IPS-20b (cell line): ENCODE measurements around the gene AKNA.
"Not testable (repeated sequence)": the region's sequence is repeated elsewhere in the genome, so short reads cannot be mapped to it uniquely, and the experiment has no call there.

Experiments used
- H3K27ac ChIP-seq: one replicate; pipeline ENCODE4 v1.5.1; 2013; ENCODE audit warnings: low read length
- H3K27me3 ChIP-seq: 2 replicates; pipeline ENCODE4 v1.6.1; 2013; ENCODE audit warnings: mild to moderate bottlenecking, low read length, inconsistent platforms; ENCODE audit not compliant: insufficient read depth
- H3K36me3 ChIP-seq: 2 replicates; pipeline ENCODE4 v1.6.1; 2013; ENCODE audit warnings: low read depth, mild to moderate bottlenecking, inconsistent platforms, low read length, moderate library complexity; ENCODE audit not compliant: insufficient read depth
- H3K4me1 ChIP-seq: 2 replicates; pipeline ENCODE4 v1.6.1; 2013; ENCODE audit warnings: mild to moderate bottlenecking, control low read depth, inconsistent platforms, low read length, moderate library complexity; ENCODE audit not compliant: insufficient read depth
- H3K4me3 ChIP-seq: 2 replicates; pipeline ENCODE4 v1.5.1; 2013; ENCODE audit warnings: mild to moderate bottlenecking, low read length, inconsistent platforms
- H3K9ac ChIP-seq: 2 replicates; pipeline ENCODE4 v1.6.1; 2013; ENCODE audit warnings: low read depth, mild to moderate bottlenecking, inconsistent platforms, low read length, moderate library complexity
- H3K9me3 ChIP-seq: 2 replicates; pipeline ENCODE4 v1.6.1; 2013; ENCODE audit warnings: mild to moderate bottlenecking, low read depth, low read length, inconsistent platforms; ENCODE audit not compliant: insufficient read depth

Gene AKNA

DNA sequence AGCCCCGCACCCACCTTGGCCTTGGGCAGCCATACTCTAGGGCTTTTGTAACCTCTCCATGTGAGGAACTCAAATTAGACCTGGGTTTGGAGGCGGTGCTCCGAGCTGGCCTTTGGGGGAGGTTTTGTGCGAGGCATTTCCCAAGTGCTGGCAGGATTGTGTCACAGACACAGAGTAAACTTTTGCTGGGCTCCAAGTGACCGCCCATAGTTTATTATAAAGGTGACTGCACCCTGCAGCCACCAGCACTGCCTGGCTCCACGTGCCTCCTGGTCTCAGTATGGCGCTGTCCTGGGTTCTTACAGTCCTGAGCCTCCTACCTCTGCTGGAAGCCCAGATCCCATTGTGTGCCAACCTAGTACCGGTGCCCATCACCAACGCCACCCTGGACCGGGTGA is 58.2 kb downstream of the AKNA start, which contains the start of gene ORM2:
Gene ORM2, plus strand, starts transcription at position 245 of the 398 bp plus-strand sequence. Its CDS starts 36 bp downstream, at position 281.
- H3K9me3 ChIP-seq, H3K9ac ChIP-seq, H3K4me1 ChIP-seq, H3K4me3 ChIP-seq, H3K36me3 ChIP-seq, H3K27ac ChIP-seq, H3K27me3 ChIP-seq: not testable (repeated sequence)

DNA sequence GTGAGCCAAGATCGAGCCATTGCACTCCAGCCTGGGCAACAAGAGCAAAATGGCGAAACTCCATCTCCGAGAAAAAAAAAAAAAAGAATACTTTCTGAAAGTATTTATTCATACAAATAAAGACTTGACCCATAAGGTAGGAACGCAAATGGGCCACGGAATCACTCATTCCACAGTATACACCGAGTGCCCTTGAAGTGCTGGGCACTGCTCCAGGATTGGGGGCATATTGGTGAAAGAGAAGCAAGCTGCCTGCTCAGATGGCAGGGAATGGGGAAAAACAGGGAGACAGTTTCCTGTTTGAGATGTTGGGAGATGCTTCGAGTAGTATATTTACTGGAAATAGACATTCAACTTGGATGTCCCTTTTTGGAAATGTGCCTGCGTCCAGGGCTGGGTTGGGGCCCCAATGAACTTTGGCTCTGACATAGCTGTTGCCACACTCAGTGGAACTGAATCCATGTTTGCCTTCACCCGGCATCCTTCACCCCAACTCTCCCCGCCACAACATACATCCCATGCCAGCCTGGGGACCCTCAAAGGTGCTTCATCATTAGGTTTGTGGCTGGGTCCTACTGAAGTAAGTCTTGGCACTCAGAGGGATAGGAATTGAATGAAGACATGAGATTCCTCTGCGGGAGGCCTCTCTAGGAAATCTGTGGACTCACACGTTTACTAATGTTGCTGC is 58.7 kb downstream of the AKNA start:
- H3K27me3 ChIP-seq, H3K27ac ChIP-seq, H3K4me1 ChIP-seq, H3K9me3 ChIP-seq, H3K36me3 ChIP-seq, H3K9ac ChIP-seq, H3K4me3 ChIP-seq: not testable (repeated sequence)

DNA sequence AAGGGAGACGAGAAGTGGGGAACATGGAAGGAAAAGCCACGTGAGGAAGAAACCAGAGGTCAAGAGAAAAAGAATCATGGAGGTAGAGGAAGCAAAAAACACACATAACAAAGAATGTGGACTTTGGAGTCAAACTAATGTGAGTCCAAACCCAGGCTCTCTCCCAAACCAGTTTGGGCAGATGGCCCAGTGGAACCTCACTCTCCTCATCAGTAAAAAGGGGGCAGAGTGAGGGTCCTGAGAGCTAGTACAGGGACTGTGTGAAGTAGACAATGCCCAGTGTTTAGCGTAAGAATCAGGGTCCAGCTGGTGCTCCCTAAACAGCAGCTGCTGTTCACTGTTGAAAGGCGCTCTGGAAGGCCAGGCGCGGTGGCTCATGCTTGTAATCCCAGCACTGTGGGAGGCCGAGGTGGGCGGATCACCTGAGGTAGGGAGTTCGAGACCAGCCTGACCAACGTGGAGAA is 59.4 kb downstream of the AKNA start:
- not testable (repeated sequence) for H3K9me3 ChIP-seq, H3K4me1 ChIP-seq, H3K36me3 ChIP-seq, H3K9ac ChIP-seq, H3K27ac ChIP-seq, H3K27me3 ChIP-seq, H3K4me3 ChIP-seq

DNA sequence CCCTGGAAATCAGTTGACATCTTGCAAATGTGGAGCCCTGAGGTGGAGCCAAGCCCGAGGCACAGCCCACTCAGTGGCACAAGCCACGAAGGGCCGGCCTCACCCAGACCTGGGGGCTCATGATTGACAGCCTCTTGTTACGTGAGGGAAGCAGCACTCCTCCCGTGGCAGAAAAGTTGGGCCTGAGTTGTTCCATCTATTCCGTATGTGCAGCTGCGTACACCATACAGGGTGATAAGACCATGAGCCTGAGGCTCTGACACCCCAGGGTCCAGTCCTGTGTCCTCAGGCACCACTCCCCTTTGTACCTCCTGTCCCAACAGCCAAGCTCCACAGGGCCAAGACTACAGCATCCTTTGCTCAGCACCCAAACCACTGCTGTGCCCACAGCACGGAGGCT is 60.0 kb downstream of the AKNA start:
- Histone ChIP-seq H3K4me3 (no peak overlapping the region), H3K36me3 (no peaks in the 10 kb centered on the region), H3K9ac (no peak overlapping the region), H3K9me3 (no peaks in the 10 kb centered on the region), H3K27me3 (no peaks in the 10 kb centered on the region), H3K4me1 (no peaks in the 10 kb centered on the region), H3K27ac (no peak overlapping the region)

DNA sequence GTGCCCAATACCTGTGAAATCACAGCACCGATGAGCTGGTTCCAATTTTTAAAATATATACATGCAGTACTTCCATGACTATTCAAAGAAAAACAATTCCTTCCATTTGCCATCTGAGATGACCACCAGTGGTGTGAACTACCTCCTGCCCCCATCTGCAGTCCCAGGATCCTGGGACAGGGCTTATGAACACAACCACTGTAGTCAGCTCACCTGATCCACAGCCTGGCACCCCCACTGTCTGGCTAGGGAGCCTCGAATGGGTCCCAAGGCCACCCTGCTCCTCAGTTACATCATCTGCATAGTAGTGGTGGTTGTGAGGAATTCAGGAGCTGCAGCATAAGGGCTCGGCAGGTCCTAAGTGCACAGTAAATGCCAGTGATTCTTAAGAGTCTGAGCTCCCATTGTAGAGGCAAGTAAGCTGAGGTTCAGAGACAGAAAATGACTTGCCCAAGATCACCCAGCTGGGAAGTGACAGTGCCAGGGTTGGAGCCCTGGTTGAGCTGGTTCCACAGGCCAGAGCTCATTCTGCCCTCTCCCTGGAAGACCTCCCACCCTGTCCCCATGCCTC is 62.0 kb downstream of the AKNA start:
- not testable (repeated sequence) for H3K27ac ChIP-seq, H3K4me1 ChIP-seq, H3K4me3 ChIP-seq, H3K9me3 ChIP-seq, H3K27me3 ChIP-seq, H3K36me3 ChIP-seq, H3K9ac ChIP-seq

DNA sequence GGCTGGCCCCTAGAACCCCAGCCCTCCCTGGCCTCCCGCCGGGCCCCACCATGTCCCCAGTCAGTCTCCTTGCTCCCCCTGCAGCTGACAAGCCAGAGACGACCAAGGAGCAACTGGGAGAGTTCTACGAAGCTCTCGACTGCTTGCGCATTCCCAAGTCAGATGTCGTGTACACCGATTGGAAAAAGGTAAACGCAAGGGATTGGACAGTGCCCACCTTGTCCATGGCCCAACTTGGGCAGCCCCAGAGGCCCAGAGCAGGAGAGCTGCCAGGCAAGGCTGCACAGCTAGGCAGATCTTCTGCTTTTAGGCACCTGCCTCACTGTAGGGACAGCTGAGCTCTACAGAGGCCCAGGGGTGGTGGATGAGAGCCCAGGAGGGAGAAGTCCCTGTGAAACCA is 62.8 kb downstream of the AKNA start:
- not testable (repeated sequence) for H3K9ac ChIP-seq, H3K27ac ChIP-seq, H3K36me3 ChIP-seq, H3K9me3 ChIP-seq, H3K27me3 ChIP-seq, H3K4me3 ChIP-seq, H3K4me1 ChIP-seq

DNA sequence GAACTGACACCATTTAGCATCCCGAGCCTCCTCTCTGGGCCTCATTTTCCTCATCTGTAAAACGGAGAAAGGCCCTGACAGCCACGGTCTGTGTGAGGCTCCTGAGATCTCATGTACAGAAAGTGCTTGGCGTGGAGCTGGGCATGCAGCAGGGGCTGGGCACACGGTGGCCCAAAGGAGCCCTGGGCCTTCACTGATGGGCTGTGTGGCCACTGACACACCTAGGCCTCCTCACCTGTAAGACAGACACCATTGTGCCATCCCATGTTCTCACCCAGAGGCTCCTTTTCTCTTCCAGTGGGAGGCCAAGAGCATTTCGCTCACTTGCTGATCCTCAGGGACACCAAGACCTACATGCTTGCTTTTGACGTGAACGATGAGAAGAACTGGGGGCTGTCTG is 63.3 kb downstream of the AKNA start:
- Histone ChIP-seq H3K27me3 (no peaks in the 10 kb centered on the region), H3K4me1 (no peaks in the 10 kb centered on the region), H3K9ac (no peak overlapping the region), H3K27ac (no peak overlapping the region), H3K9me3 (no peaks in the 10 kb centered on the region), H3K36me3 (no peaks in the 10 kb centered on the region), H3K4me3 (no peak overlapping the region)

DNA sequence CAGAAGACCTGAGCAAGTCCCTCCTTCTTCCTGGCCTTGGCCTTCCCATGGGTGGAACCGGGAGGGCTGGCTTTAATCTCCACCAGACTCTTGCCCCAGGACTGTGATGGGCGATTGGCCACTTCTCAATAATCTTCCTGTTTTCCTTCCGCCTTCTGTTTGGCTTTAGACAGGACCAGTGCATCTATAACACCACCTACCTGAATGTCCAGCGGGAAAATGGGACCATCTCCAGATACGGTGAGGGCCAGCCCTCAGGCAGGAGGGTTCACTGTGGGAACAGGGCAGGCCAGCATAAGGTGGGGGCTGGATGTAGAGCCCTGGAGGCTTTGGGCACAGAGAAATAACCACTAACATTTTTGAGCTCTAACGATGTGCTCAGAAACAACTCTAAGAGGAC is 63.9 kb downstream of the AKNA start:
- not testable (repeated sequence) for H3K4me3 ChIP-seq, H3K4me1 ChIP-seq, H3K9ac ChIP-seq, H3K27ac ChIP-seq, H3K9me3 ChIP-seq, H3K27me3 ChIP-seq, H3K36me3 ChIP-seq

DNA sequence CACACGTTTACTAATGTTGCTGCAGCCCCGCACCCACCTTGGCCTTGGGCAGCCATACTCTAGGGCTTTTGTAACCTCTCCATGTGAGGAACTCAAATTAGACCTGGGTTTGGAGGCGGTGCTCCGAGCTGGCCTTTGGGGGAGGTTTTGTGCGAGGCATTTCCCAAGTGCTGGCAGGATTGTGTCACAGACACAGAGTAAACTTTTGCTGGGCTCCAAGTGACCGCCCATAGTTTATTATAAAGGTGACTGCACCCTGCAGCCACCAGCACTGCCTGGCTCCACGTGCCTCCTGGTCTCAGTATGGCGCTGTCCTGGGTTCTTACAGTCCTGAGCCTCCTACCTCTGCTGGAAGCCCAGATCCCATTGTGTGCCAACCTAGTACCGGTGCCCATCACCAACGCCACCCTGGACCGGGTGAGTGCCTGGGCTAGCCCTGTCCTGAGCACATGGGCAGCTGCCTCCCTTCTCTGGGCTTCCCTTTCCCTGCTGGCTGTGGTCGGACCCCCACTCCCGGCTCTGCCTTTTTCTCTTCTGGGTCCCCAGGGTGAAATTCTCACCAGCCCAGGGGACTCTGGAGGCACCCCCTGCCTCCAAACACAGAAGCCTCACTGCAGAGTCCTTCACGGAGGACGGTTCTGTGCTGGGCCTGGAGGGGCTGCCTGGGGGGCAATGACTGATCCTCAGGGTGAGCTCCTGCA is 64.8 kb downstream of the AKNA start, which contains the start of gene ORM1:
Gene ORM1, plus strand, starts transcription at position 268 of the 701 bp plus-strand sequence. Its CDS starts 36 bp downstream, at position 304.
- H3K9ac ChIP-seq, H3K4me3 ChIP-seq, H3K4me1 ChIP-seq, H3K27ac ChIP-seq, H3K9me3 ChIP-seq, H3K36me3 ChIP-seq, H3K27me3 ChIP-seq: not testable (repeated sequence)

DNA sequence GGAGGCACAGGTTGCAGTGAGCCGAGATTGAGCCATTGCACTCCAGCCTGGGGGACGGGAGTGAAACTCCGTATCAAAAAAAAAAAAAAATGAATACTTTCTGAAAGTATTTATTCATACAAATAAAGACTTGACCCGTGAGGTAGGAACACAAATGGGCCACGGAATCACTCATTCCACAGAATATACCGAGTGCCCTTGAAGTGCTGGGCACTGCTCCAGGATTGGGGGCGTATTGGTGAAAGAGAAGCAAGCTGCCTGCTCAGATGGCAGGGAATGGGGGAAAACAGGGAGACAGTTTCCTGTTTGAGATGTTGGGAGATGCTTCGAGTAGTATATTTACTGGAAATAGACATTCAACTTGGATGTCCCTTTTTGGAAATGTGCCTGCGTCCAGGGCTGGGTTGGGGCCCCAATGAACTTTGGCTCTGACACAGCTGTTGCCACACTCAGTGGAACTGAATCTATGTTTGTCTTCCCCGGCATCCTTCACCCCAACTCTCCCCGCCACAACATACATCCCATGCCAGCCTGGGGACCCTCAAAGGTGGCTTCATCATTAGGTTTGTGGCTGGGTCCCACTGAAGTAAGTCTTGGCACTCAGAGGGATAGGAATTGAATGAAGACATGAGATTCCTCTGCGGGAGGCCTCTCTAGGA is 65.5 kb downstream of the AKNA start:
- not testable (repeated sequence) for H3K4me1 ChIP-seq, H3K9ac ChIP-seq, H3K9me3 ChIP-seq, H3K27ac ChIP-seq, H3K36me3 ChIP-seq, H3K4me3 ChIP-seq, H3K27me3 ChIP-seq

DNA sequence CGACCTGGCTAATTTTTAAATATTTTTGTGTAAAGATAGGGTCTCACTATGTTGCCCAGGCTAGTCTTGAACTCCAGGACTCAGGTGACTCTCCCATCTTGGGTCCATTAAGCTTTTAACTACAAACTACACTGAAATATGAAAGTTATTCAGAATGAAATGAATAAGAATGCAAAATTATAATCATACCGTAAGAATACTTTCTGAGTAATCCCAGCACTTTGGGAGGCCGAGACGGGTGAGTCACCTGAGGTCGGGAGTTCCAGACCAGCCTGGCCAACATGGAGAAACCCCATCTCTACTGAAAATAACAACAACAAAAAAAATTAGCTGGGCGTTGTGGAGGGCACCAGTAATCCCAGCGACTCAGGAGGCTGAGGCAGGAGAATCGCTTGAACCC is 66.0 kb downstream of the AKNA start:
- Histone ChIP-seq H3K9me3 (no peaks in the 10 kb centered on the region), H3K4me1 (no peaks in the 10 kb centered on the region)

DNA sequence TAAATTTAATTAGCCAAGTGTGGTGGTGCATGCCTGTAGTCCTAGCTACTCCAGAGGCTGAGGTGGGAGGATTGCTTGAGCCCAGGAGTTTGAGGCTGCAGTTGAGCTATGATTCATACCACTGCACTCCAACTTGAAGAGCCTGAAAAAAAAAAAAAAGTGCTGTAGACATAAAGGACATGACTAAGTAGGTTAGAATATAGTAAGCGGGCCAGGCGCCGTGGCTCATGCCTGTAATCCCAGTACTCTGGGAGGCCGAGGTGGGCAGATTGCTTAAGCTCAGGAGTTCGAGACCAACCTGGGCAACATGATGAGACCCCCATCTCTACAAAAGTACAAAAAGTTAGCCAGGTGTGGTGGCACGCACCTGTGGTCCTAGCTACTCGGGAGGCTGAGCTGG is 67.1 kb downstream of the AKNA start:
- H3K27me3 ChIP-seq, H3K27ac ChIP-seq, H3K9me3 ChIP-seq, H3K9ac ChIP-seq, H3K4me3 ChIP-seq, H3K36me3 ChIP-seq, H3K4me1 ChIP-seq: not testable (repeated sequence)

More for the DNA sequence above, 66.0 kb downstream of the AKNA start:
- Histone ChIP-seq H3K36me3 (no peaks in the 10 kb centered on the region), H3K27me3 (no peaks in the 10 kb centered on the region), H3K9ac (no peak overlapping the region), H3K4me3 (no peak overlapping the region), H3K27ac (no peak overlapping the region)
